Spinal cord (tissue), 10 donors: ENCODE measurements around the gene CD300LG. TPM values are rescaled to one million over a fixed set of nuclear protein-coding genes. Genes with fewer than 3 reads are reported as not detected.

ENCODE experiments used
- DNase-seq, 6 donors: peaks; one replicate each; pipeline versions ENCODE4 v3.0.0 to v3.0.0-alpha.2; 2013 to 2015; ENCODE audit warnings: low spot score in 6 of 6, low read depth in 4 of 6
- H3K27ac ChIP-seq: one replicate; pipeline ENCODE4 v1.5.1; 2013; ENCODE audit warnings: low read depth, low read length, control low read depth
- H3K27me3 ChIP-seq: one replicate; pipeline ENCODE4 v1.6.1; 2013; ENCODE audit warnings: low read length; ENCODE audit not compliant: control insufficient read depth, insufficient read depth
- H3K36me3 ChIP-seq: one replicate; pipeline ENCODE4 v1.6.1; 2013; ENCODE audit warnings: low read length; ENCODE audit not compliant: control insufficient read depth, insufficient read depth
- H3K4me1 ChIP-seq: one replicate; pipeline ENCODE4 v1.6.1; 2013; ENCODE audit warnings: low read length; ENCODE audit not compliant: control insufficient read depth, insufficient read depth
- H3K4me3 ChIP-seq: one replicate; pipeline ENCODE4 v1.5.1; 2013; ENCODE audit warnings: low read depth, low read length, control low read depth
- H3K9me3 ChIP-seq: one replicate; pipeline ENCODE4 v1.6.1; 2013; ENCODE audit warnings: low read length; ENCODE audit not compliant: control insufficient read depth, insufficient read depth
- WGBS: methylation state at CpG from one replicate; pipeline ENCODE4 v1.1.5; 2013; ENCODE audit warnings: missing lambda C conversion rate; ENCODE audit not compliant: insufficient coverage; 5-methylcytosine and 5-hydroxymethylcytosine counted together
- polyA plus RNA-seq, 2 donors: library from polyadenylated mRNA; unstranded; fragments of 120-200 nt; gene quantifications; one replicate each; pipeline ENCODE4 v1.2.1, GENCODE V29; 2013; ENCODE audit not compliant: insufficient read length in 2 of 2
- total RNA-seq, 2 donors: library from RNA; depleted of rRNA in 1 of 2; stranded (reverse); fragments of 120-200 nt in 1 of 2; fragments of >200 nt in 1 of 2; gene quantifications; one replicate each; pipeline versions ENCODE4 v1.2.3 to v1.2.4, GENCODE V29; 2013 to 2014
- donor health status: healthy.

The CD300LG gene
- total and polyA plus RNA-seq, 4 donors: 0.39 to 0.69 (median 0.40) TPM

GRCh38 chr17:43900183-43900857, 53.3 kb downstream of the CD300LG start:
- Histone ChIP-seq H3K4me1 (peaks cover 40% of the 10 kb centered on the region), H3K27ac (no peak overlapping the region), H3K9me3 (no peaks in the 10 kb centered on the region), H3K4me3 (peak overlapping the region; percentile 36), H3K27me3 (no peaks in the 10 kb centered on the region), H3K36me3 (peaks cover 44% of the 10 kb centered on the region)
- peak; percentile 80 to 97 (median 84) for DNase-seq
- WGBS: 1% methylated on average over 30 of the region's 31 CpGs

GRCh38 chr17:43900858-43901754, 54.1 kb downstream of the CD300LG start:
- Histone ChIP-seq H3K36me3 (peaks cover 41% of the 10 kb centered on the region), H3K4me3 (peak overlapping the region; percentile 36), H3K27me3 (no peaks in the 10 kb centered on the region), H3K27ac (no peak overlapping the region), H3K4me1 (peaks cover 48% of the 10 kb centered on the region), H3K9me3 (no peaks in the 10 kb centered on the region)
- peak in 1 of 6 donors; percentile 25 for DNase-seq
- 3% methylated on average over 5 of the region's 13 CpGs for WGBS

GRCh38 chr17:43901861-43902589, 55.0 kb downstream of the CD300LG start:
- Histone ChIP-seq H3K27me3 (no peaks in the 10 kb centered on the region), H3K36me3 (peaks cover 31% of the 10 kb centered on the region), H3K9me3 (no peaks in the 10 kb centered on the region), H3K4me3 (no peak overlapping the region), H3K27ac (no peak overlapping the region), H3K4me1 (peaks cover 56% of the 10 kb centered on the region)
- no peak for DNase-seq
- WGBS: 31% methylated on average over 3 of the region's 7 CpGs

GRCh38 chr17:43905400-43905984, 58.5 kb downstream of the CD300LG start:
- Histone ChIP-seq H3K4me1 (peaks cover 59% of the 10 kb centered on the region), H3K27ac (peak overlapping the region; percentile 94), H3K36me3 (peaks cover 18% of the 10 kb centered on the region), H3K27me3 (peaks cover 2% of the 10 kb centered on the region), H3K4me3 (peak overlapping the region; percentile 88), H3K9me3 (no peaks in the 10 kb centered on the region)
- WGBS: 13% methylated on average over 1 of the region's 3 CpGs
- peak in 3 of 6 donors; percentile 33 to 81 (median 69) for DNase-seq

- H3K4me3 ChIP-seq: peak overlapping the region; percentile 88
- under 1% methylated on average over 16 of the region's 37 CpGs for WGBS
- DNase-seq: peak; percentile 67 to 95 (median 84)
- H3K27me3 ChIP-seq: peaks cover 2% of the 10 kb centered on the region
- H3K9me3 ChIP-seq: no peaks in the 10 kb centered on the region
- H3K4me1 ChIP-seq: peaks cover 52% of the 10 kb centered on the region
- H3K36me3 ChIP-seq: peaks cover 18% of the 10 kb centered on the region
- H3K27ac ChIP-seq: peak overlapping the region; percentile 94
These were observed 59.2 kb downstream of the CD300LG start for GRCh38 chr17:43905985-43906852.

GRCh38 chr17:43906951-43907424, 60.0 kb downstream of the CD300LG start:
- WGBS: 0% methylated on average over 27 of the region's 29 CpGs
- peak overlapping the region; percentile 94 for H3K27ac ChIP-seq
- H3K4me1 ChIP-seq: peaks cover 46% of the 10 kb centered on the region
- DNase-seq: peak in 3 of 6 donors; percentile 28 to 82 (median 42)
- H3K4me3 ChIP-seq: peak overlapping the region; percentile 88
- no peaks in the 10 kb centered on the region for H3K9me3 ChIP-seq
- peaks cover 2% of the 10 kb centered on the region for H3K27me3 ChIP-seq
- H3K36me3 ChIP-seq: peaks cover 18% of the 10 kb centered on the region

GRCh38 chr17:43907425-43907981, 60.5 kb downstream of the CD300LG start, which contains the start of gene MPP2:
MPP2 (minus strand) TSS chr17:43907536; CDS start chr17:43904460, 3,076 bp downstream.
- peaks cover 2% of the 10 kb centered on the region for H3K27me3 ChIP-seq
- peak; percentile 78 to 96 (median 88) for DNase-seq
- under 1% methylated on average over 32 of the region's 36 CpGs for WGBS
- peak within 1 kb of the TSS; percentile 94 for H3K27ac ChIP-seq
- no peaks in the 10 kb centered on the region for H3K9me3 ChIP-seq
- H3K4me1 ChIP-seq: peaks cover 45% of the 10 kb centered on the region
- H3K4me3 ChIP-seq: peak within 1 kb of the TSS; percentile 88
- peaks cover 13% of the 10 kb centered on the region for H3K36me3 ChIP-seq

GRCh38 chr17:43907998-43908721, 61.2 kb downstream of the CD300LG start:
- Histone ChIP-seq H3K27ac (peak overlapping the region; percentile 94), H3K4me1 (peaks cover 45% of the 10 kb centered on the region), H3K4me3 (peak overlapping the region; percentile 88), H3K9me3 (no peaks in the 10 kb centered on the region), H3K27me3 (peaks cover 2% of the 10 kb centered on the region), H3K36me3 (peaks cover 11% of the 10 kb centered on the region)
- 5% methylated on average over 24 of the region's 26 CpGs for WGBS
- DNase-seq: peak in 5 of 6 donors; percentile 75 to 96 (median 81)
